Measurements from ENCODE around the gene FOXL3. TPM values are rescaled to one million over a fixed set of nuclear protein-coding genes. Genes with fewer than 3 reads are reported as not detected.

FOXL3 gene
- polyA plus RNA-seq, 1 of the 3 experiments (the other 2 are of a cell fraction) = not detected

GRCh38 chr7:277228-277627 is 12.7 kb upstream of the FOXL3 start:
- POLR2A ChIA-PET = no interaction called here
- H3K4me3 ChIP-seq (ENCODE audit: low read depth in 2 of 2, low read length in 1 of 2) = no peak overlapping the region
- H3K9me3 ChIP-seq = no peaks in the 10 kb centered on the region
- CTCF ChIA-PET = interaction anchor here (1.4 to 6.9 kb wide), 2 partner anchors 11 to 45 kb away, joined by 5 to 51 read pairs; no protein-coding TSS in a partner anchor
- no peaks in the 10 kb centered on the region for H3F3A ChIP-seq (replicated peaks; ENCODE audit: insufficient read depth)
- no peaks in the 10 kb centered on the region for H4K20me1 ChIP-seq (ENCODE audit: insufficient read depth)
- H3K27me3 ChIP-seq (ENCODE audit: insufficient read depth) = peaks cover 36% of the 10 kb centered on the region; the same call in 1 of the 2 replicates
- no peaks in the 10 kb centered on the region for H3K79me2 ChIP-seq (ENCODE audit: insufficient read depth)
- H3K4me2 ChIP-seq = no peak overlapping the region
- 6% methylated on average over 4 of the region's 4 CpGs for WGBS (ENCODE audit: low lambda C conversion rate)
- H2AFZ ChIP-seq (ENCODE audit: low read depth) = no peak overlapping the region
- no peaks in the 10 kb centered on the region for H3K9me2 ChIP-seq
- H3K27ac ChIP-seq (ENCODE audit: low read depth in 2 of 2, low read length in 1 of 2) = no peak overlapping the region
- no peak overlapping the region for H3K9ac ChIP-seq
- TF ChIP-seq TEAD4 (IDR thresholded peaks at IDR 0.05; ENCODE audit: borderline replicate concordance, insufficient read depth) = no peak
- TF ChIP-seq RCOR1 (IDR thresholded peaks at IDR 0.05; ENCODE audit: low read length) = no peak
- TF ChIP-seq SMC3 (IDR thresholded peaks at IDR 0.05; ENCODE audit: low read depth, low read length) = no peak
- TF ChIP-seq JUND (IDR thresholded peaks at IDR 0.05) = no peak
- no peak for TF ChIP-seq FOSL2 (IDR thresholded peaks at IDR 0.05; ENCODE audit: borderline replicate concordance, low read depth)
- no peak for TF ChIP-seq IRF3 (IDR thresholded peaks at IDR 0.05; ENCODE audit: low read depth, low read length)
- no peaks in the 10 kb centered on the region for H3K4me1 ChIP-seq (ENCODE audit: control insufficient read depth in 1 of 2, insufficient read depth in 2 of 2, low read depth in 1 of 2, low read length in 1 of 2)
- no peak for DNase-seq
- H3K36me3 ChIP-seq (replicated peaks in 1 of 2; ENCODE audit: control insufficient read depth in 1 of 2, insufficient read depth in 2 of 2, low read length in 1 of 2) = no peaks in the 10 kb centered on the region

GRCh38 chr7:278081-278480 is 11.9 kb upstream of the FOXL3 start:
- WGBS (ENCODE audit: low lambda C conversion rate) = 40% methylated on average over 5 of the region's 5 CpGs
- H3K4me3 ChIP-seq (ENCODE audit: low read depth in 2 of 2, low read length in 1 of 2) = no peak overlapping the region
- CTCF ChIA-PET = interaction anchor here (1.4 to 6.9 kb wide), 2 partner anchors 12 to 44 kb away, joined by 5 to 51 read pairs; no protein-coding TSS in a partner anchor
- H4K20me1 ChIP-seq (ENCODE audit: insufficient read depth) = no peaks in the 10 kb centered on the region
- no peaks in the 10 kb centered on the region for H3K9me2 ChIP-seq
- no peak overlapping the region for H2AFZ ChIP-seq (ENCODE audit: low read depth)
- H3K9ac ChIP-seq = no peak overlapping the region
- no peaks in the 10 kb centered on the region for H3F3A ChIP-seq (replicated peaks; ENCODE audit: insufficient read depth)
- H3K27me3 ChIP-seq (ENCODE audit: insufficient read depth) = peaks cover 40% of the 10 kb centered on the region; the same call in 1 of the 2 replicates
- no peaks in the 10 kb centered on the region for H3K4me1 ChIP-seq (ENCODE audit: control insufficient read depth in 1 of 2, insufficient read depth in 2 of 2, low read depth in 1 of 2, low read length in 1 of 2)
- DNase-seq = no peak
- TF ChIP-seq IRF3 (IDR thresholded peaks at IDR 0.05; ENCODE audit: low read depth, low read length) (no peak), FOSL2 (IDR thresholded peaks at IDR 0.05; ENCODE audit: borderline replicate concordance, low read depth) (no peak)
- H3K9me3 ChIP-seq = no peaks in the 10 kb centered on the region
- H3K27ac ChIP-seq (ENCODE audit: low read depth in 2 of 2, low read length in 1 of 2) = no peak overlapping the region
- H3K79me2 ChIP-seq (ENCODE audit: insufficient read depth) = no peaks in the 10 kb centered on the region
- POLR2A ChIA-PET = no interaction called here
- no peaks in the 10 kb centered on the region for H3K36me3 ChIP-seq (replicated peaks in 1 of 2; ENCODE audit: control insufficient read depth in 1 of 2, insufficient read depth in 2 of 2, low read length in 1 of 2)
- H3K4me2 ChIP-seq = no peak overlapping the region

- Histone ChIP-seq H4K20me1 (ENCODE audit: insufficient read depth) (no peaks in the 10 kb centered on the region), H2AFZ (ENCODE audit: low read depth) (no peak overlapping the region), H3K4me2 (no peak overlapping the region), H3K9me2 (no peaks in the 10 kb centered on the region), H3K9me3 (no peaks in the 10 kb centered on the region), H3F3A (replicated peaks; ENCODE audit: insufficient read depth) (no peaks in the 10 kb centered on the region), H3K4me1 (ENCODE audit: control insufficient read depth in 1 of 2, insufficient read depth in 2 of 2, low read depth in 1 of 2, low read length in 1 of 2) (no peaks in the 10 kb centered on the region), H3K27ac (ENCODE audit: low read depth in 2 of 2, low read length in 1 of 2) (no peak overlapping the region), H3K79me2 (ENCODE audit: insufficient read depth) (no peaks in the 10 kb centered on the region), H3K9ac (no peak overlapping the region), H3K36me3 (replicated peaks in 1 of 2; ENCODE audit: control insufficient read depth in 1 of 2, insufficient read depth in 2 of 2, low read length in 1 of 2) (no peaks in the 10 kb centered on the region), H3K27me3 (ENCODE audit: insufficient read depth) (peaks cover 56% of the 10 kb centered on the region), H3K4me3 (ENCODE audit: low read depth in 2 of 2, low read length in 1 of 2) (no peak overlapping the region)
- 17% methylated on average over 10 of the region's 10 CpGs for WGBS (ENCODE audit: low lambda C conversion rate)
- ChIA-PET CTCF (interaction anchor here (6.9 kb wide), 1 partner anchor 14 kb away, joined by 51 read pairs; no protein-coding TSS in a partner anchor), POLR2A (no interaction called here)
- DNase-seq = no peak
- TF ChIP-seq USF2 (IDR thresholded peaks at IDR 0.05; ENCODE audit: borderline replicate concordance, low read depth, low read length) = no peak
- TF ChIP-seq REST (IDR thresholded peaks at IDR 0.05; ENCODE audit: low read depth, low read length) = no peak
- no peak for TF ChIP-seq RFX5 (IDR thresholded peaks at IDR 0.05; ENCODE audit: low read length)
- TF ChIP-seq MEF2A (IDR thresholded peaks at IDR 0.05; ENCODE audit: borderline replicate concordance, low read depth) = no peak
- no peak for TF ChIP-seq FOXJ3 (CRISPR knock-in tag; IDR thresholded peaks at IDR 0.05)
- no peak for TF ChIP-seq ELF1 (IDR thresholded peaks at IDR 0.05)
- no peak for TF ChIP-seq FOSL2 (IDR thresholded peaks at IDR 0.05; ENCODE audit: borderline replicate concordance, low read depth)
- no peak for TF ChIP-seq RCOR1 (IDR thresholded peaks at IDR 0.05; ENCODE audit: low read length)
- TF ChIP-seq RXRA (IDR thresholded peaks at IDR 0.05; ENCODE audit: borderline replicate concordance, low read depth) = no peak
- TF ChIP-seq TCF12 (IDR thresholded peaks at IDR 0.05) = no peak
- TF ChIP-seq MAX (IDR thresholded peaks at IDR 0.05; ENCODE audit: low read depth) = no peak
Observed at GRCh38 chr7:279821-280220, 10.1 kb upstream of the FOXL3 start.
